GM10266 (cell line): ENCODE data around the gene ZBTB44.

ENCODE experiments used
- DNase-seq: peaks from one replicate; pipeline ENCODE4 v3.0.0; 2012; ENCODE audit errors: extremely low spot score
- TF ChIP-seq, protein P1 (sequence below): IDR thresholded peaks from 2 replicates; pipeline ENCODE4 v1.5.1; 2012; ENCODE audit warnings: mild to moderate bottlenecking, low read depth; ENCODE audit not compliant: control insufficient read depth, insufficient read depth; ENCODE audit errors: missing control alignments

Gene ZBTB44

GRCh38 chr11:130208241-130209127 lies 106.2 kb downstream of the ZBTB44 start:
- DNase-seq, result no peak
- TF ChIP-seq, protein P1, sequence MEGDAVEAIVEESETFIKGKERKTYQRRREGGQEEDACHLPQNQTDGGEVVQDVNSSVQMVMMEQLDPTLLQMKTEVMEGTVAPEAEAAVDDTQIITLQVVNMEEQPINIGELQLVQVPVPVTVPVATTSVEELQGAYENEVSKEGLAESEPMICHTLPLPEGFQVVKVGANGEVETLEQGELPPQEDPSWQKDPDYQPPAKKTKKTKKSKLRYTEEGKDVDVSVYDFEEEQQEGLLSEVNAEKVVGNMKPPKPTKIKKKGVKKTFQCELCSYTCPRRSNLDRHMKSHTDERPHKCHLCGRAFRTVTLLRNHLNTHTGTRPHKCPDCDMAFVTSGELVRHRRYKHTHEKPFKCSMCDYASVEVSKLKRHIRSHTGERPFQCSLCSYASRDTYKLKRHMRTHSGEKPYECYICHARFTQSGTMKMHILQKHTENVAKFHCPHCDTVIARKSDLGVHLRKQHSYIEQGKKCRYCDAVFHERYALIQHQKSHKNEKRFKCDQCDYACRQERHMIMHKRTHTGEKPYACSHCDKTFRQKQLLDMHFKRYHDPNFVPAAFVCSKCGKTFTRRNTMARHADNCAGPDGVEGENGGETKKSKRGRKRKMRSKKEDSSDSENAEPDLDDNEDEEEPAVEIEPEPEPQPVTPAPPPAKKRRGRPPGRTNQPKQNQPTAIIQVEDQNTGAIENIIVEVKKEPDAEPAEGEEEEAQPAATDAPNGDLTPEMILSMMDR, result no peak

- TF ChIP-seq, protein P1, result no peak
- no peak for DNase-seq
Observed at GRCh38 chr11:130206141-130206540, 108.6 kb downstream of the ZBTB44 start.

DNA sequence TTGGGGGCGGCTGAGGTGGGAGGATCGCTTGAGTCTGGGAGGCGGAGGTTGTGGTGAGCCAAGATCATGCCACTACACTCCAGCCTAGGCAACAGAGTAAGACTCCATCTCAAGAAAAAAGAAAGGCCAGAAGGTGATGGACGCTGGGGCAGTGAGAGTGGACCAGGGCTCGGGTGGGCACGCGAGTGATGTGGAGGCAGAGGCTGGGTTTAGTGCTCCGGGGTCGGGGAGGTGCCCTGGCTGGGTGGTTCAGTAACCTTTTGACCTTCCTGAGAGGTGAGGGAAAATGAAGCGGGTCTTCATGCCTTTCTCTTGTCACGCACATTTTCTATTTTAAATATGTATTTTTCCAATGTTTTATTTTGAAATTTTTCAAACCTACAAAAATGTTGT lies 110.0 kb downstream of the ZBTB44 start:
- TF ChIP-seq, protein P1, result no peak
- DNase-seq, result no peak

DNA sequence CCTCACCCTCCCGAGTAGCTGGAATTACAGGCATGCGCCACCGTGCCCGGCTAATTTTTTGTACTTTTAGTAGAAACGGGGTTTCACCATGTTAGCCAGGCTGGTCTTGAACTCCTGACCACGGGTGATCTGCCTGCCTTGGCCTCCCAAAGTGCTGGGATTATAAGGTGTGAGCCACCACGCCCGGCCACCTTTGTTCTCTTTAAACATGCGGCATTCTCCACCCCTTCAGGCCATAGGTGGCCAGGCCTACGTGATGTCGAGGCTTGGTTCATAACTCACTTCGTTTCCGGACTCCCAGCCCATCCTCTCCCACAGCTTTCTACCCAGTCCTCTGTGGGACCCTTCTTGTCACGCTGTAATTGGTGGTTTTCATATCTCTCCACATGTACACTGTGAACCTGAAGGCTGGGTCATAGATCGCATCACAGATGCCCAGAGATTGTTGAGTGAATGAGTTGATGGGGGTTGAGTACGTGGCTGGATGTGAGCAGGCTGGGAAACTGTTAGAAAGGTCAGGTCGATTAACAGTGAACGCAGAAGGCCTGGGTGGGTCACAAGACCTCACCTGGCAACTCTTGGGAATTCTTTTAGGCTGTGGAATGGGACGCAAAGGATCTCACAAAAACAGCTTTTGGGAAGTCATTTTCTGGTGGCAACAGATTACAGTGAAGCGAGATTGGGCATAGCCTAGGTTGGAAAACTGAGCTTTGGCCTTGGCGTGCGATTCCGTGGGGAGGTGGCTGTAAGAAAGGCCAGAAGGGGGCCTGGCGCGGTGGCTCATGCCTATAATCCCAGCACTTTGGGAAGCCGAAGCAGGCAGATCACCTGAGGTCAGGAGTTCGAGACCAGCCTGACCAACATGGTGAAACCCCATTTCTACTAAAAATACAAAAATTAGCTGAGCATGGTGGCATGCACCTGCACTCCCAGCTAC lies 110.7 kb downstream of the ZBTB44 start:
- DNase-seq, result no peak
- TF ChIP-seq, protein P1, result no peak

DNA sequence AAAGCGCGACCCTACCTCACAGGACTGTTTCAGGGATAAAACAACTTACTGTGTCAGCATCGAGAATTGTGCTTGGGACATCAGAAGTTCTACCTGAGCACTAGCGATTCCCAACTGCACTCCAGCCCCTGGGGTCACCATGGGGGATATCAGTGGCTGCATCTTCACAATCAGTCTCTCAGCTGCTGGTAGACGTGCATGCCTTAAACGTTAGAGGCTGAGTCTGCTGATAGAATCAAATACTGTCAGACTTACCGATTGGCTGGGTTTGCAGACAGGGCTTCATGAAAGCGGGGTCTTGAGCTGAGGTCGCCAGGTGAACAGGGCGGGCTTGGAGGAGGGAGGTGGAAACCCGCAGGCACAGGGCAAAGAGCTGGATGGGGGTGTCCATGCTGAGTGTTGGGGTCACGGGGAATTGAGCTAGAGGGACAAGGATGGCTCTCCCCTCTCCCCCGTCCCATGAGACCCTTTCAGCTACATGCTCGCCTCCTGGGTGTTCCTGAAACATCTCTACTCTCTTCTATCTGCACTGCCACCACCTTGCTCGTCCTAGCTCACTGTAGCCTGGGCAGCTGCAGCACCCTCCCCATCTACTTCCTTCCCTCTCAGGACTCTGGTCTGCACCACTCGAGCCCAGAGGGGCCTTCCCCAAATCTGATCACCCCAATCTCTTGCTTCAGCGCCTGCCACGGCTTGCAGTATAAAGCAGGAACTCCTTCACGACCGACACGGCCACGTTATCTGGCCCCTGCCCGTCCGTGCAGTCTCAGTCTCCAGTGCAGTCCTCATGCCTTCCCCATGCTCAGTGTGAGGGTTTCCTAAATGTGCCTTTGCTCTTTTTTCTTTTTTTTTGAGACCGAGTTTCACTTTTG lies 111.7 kb downstream of the ZBTB44 start:
- no peak for DNase-seq
- TF ChIP-seq, protein P1, result no peak

- TF ChIP-seq, protein P1, result no peak
- no peak for DNase-seq
Observed at GRCh38 chr11:130202009-130202817, 112.5 kb downstream of the ZBTB44 start.
